ENCODE results near the gene CPAMD8. TPM values are rescaled to one million over a fixed set of nuclear protein-coding genes. Genes with fewer than 3 reads are reported as not detected.
"Not testable (repeated sequence)": the region's sequence is repeated elsewhere in the genome, so short reads cannot be mapped to it uniquely, and the experiment has no call there.

CPAMD8 gene
- total RNA-seq, 1 donor from 2014 or later = 14.1 TPM

GRCh38 chr19:17048885-17049453 lies 22.4 kb upstream of the CPAMD8 start:
- intact Hi-C loops (cut with DNase I) = no loop called here
- ATAC-seq (ENCODE audit: poor library complexity) = no peak

GRCh38 chr19:17045907-17046502 lies 19.4 kb upstream of the CPAMD8 start:
- intact Hi-C loops (cut with DNase I) = no loop called here
- DNase-seq = no peak
- no peak for ATAC-seq (ENCODE audit: poor library complexity)

More at GRCh38 chr19:17048885-17049453, 22.4 kb upstream of the CPAMD8 start:
- DNase-seq = no peak

GRCh38 chr19:17043744-17044143 lies 17.1 kb upstream of the CPAMD8 start:
- no peak for ATAC-seq (ENCODE audit: poor library complexity)
- DNase-seq = no peak
- intact Hi-C loops (cut with DNase I) = no loop called here

GRCh38 chr19:17041976-17042375 lies 15.4 kb upstream of the CPAMD8 start:
- intact Hi-C loops (cut with DNase I) = no loop called here
- ATAC-seq (ENCODE audit: poor library complexity) (peak; percentile 61), DNase-seq (peak; percentile 65)

GRCh38 chr19:17037966-17038500 lies 11.4 kb upstream of the CPAMD8 start:
- DNase-seq = no peak
- no peak for ATAC-seq (ENCODE audit: poor library complexity)
- intact Hi-C loops (cut with DNase I) = no loop called here

- intact Hi-C loops (cut with DNase I) = no loop called here
Measured at GRCh38 chr19:17037184-17037583, 10.6 kb upstream of the CPAMD8 start.

GRCh38 chr19:17036640-17037039 lies 10.0 kb upstream of the CPAMD8 start:
- ATAC-seq (ENCODE audit: poor library complexity) = no peak
- intact Hi-C loops (cut with DNase I) = no loop called here
- no peak for DNase-seq

More at GRCh38 chr19:17037184-17037583, 10.6 kb upstream of the CPAMD8 start:
- no peak for DNase-seq
- no peak for ATAC-seq (ENCODE audit: poor library complexity)

- intact Hi-C loops (cut with DNase I) = no loop called here
- no peak for ATAC-seq (ENCODE audit: poor library complexity)
- DNase-seq = peak; percentile 55
Measured at GRCh38 chr19:17035842-17036424, 9.3 kb upstream of the CPAMD8 start.

- intact Hi-C loops (cut with DNase I) = no loop called here
- no peak for DNase-seq
- no peak for ATAC-seq (ENCODE audit: poor library complexity)
Measured at GRCh38 chr19:17031741-17032140, 5.1 kb upstream of the CPAMD8 start.

GRCh38 chr19:17027535-17027975 lies 945 bp upstream of the CPAMD8 start:
- ATAC-seq (ENCODE audit: poor library complexity) (no peak), DNase-seq (no peak)
- intact Hi-C loops (cut with DNase I) = no loop called here

- ATAC-seq (ENCODE audit: poor library complexity) (no peak), DNase-seq (no peak)
- intact Hi-C loops (cut with DNase I) = no loop called here
Measured at GRCh38 chr19:17025991-17026658, 485 bp downstream of the CPAMD8 start.

- ATAC-seq (ENCODE audit: poor library complexity) (no peak), DNase-seq (no peak)
- intact Hi-C loops (cut with DNase I) = no loop called here
Measured at GRCh38 chr19:17025361-17025760, 1.2 kb downstream of the CPAMD8 start.

GRCh38 chr19:17024941-17025340 lies 1.7 kb downstream of the CPAMD8 start:
- DNase-seq; ATAC-seq (ENCODE audit: poor library complexity); intact Hi-C loops (cut with DNase I): not testable (repeated sequence)

GRCh38 chr19:17023805-17024204 lies 2.8 kb downstream of the CPAMD8 start:
- ATAC-seq (ENCODE audit: poor library complexity) = no peak
- intact Hi-C loops (cut with DNase I) = no loop called here

GRCh38 chr19:17022738-17023137 lies 3.9 kb downstream of the CPAMD8 start:
- intact Hi-C loops (cut with DNase I) = no loop called here
- ATAC-seq (ENCODE audit: poor library complexity) = no peak
- no peak for DNase-seq

More at GRCh38 chr19:17023805-17024204, 2.8 kb downstream of the CPAMD8 start:
- no peak for DNase-seq

GRCh38 chr19:17021793-17022590 lies 4.6 kb downstream of the CPAMD8 start:
- peak; percentile 59 for ATAC-seq (ENCODE audit: poor library complexity)
- intact Hi-C loops (cut with DNase I) = no loop called here
- DNase-seq = no peak

- intact Hi-C loops (cut with DNase I) = no loop called here
- DNase-seq (no peak), ATAC-seq (ENCODE audit: poor library complexity) (no peak)
Measured at GRCh38 chr19:17021328-17021727, 5.3 kb downstream of the CPAMD8 start.

GRCh38 chr19:17020823-17021222 lies 5.8 kb downstream of the CPAMD8 start:
- intact Hi-C loops (cut with DNase I) = no loop called here
- ATAC-seq (ENCODE audit: poor library complexity) (no peak), DNase-seq (no peak)

- DNase-seq = no peak
- no peak for ATAC-seq (ENCODE audit: poor library complexity)
- intact Hi-C loops (cut with DNase I) = no loop called here
Measured at GRCh38 chr19:17020385-17020784, 6.2 kb downstream of the CPAMD8 start.
